ENCODE measurements around the gene TSNAX.

DNA sequence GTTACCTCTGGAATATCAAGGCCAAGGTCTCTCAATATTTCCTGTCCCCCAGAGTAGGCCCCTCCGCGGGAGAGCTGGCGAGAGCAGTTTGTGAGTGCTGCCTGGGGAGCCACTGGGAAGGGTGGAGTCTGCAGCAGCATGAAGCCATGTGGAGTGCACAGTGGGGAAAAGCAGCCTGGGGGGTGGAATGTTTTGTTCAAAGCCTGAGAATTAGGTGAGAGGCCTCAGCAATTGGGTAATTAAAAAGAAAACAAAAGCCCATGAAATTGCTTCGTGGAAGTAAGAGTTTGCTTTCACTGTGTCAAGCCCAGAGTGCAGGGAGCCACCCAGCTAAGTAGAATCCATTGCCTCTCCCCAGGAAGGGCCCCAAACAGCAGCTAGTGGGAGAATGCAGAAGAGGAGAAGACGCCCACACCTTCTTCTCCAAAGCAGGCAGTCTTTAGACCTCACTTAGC lies 67.9 kb downstream of the TSNAX start:
- TF ChIP-seq, protein P1, sequence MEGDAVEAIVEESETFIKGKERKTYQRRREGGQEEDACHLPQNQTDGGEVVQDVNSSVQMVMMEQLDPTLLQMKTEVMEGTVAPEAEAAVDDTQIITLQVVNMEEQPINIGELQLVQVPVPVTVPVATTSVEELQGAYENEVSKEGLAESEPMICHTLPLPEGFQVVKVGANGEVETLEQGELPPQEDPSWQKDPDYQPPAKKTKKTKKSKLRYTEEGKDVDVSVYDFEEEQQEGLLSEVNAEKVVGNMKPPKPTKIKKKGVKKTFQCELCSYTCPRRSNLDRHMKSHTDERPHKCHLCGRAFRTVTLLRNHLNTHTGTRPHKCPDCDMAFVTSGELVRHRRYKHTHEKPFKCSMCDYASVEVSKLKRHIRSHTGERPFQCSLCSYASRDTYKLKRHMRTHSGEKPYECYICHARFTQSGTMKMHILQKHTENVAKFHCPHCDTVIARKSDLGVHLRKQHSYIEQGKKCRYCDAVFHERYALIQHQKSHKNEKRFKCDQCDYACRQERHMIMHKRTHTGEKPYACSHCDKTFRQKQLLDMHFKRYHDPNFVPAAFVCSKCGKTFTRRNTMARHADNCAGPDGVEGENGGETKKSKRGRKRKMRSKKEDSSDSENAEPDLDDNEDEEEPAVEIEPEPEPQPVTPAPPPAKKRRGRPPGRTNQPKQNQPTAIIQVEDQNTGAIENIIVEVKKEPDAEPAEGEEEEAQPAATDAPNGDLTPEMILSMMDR (IDR thresholded peaks at IDR 0.05), result no peak
- TF ChIP-seq POLR2A (IDR thresholded peaks at IDR 0.05), result no peak

All from adrenal gland (tissue), 5 donors.